ENCODE measurements around the gene CHST7. TPM values are rescaled to one million over a fixed set of nuclear protein-coding genes. Genes with fewer than 3 reads are reported as not detected.

Gene CHST7
- total and polyA plus RNA-seq, 2 of the 13 experiments (the other 11 are each of a cell fraction or from before 2014, with no cell fraction given), result 2.4 to 5.2 TPM

DNA sequence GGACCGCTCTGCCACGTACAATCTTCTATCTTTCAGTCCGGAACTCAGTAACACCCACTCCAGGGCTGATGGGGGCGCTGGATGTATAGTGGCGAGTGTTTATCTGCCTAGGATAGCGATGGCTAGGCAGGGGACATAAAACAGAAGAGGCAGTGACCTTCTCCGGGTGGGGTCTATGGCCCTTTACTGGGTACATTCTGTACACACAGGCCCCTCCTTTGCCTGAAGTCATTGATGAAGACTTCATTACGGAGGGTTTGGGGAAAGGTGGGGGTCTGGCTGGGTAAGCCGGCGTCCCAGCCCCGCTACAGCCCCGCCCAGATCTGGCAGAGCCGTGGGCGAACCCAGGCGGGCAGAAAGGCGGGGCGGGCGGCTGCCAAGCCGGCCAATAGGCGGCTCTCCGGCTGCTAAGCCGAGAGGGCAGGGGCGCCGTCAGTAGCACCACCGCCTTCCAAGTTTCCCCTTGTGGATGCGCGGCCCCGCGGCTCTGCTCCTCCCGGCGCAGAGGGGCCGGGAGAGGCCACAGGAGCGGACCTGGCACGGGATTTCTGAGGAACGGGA lies at the start of gene CHST7 (continued):
- TF ChIP-seq, protein P1, sequence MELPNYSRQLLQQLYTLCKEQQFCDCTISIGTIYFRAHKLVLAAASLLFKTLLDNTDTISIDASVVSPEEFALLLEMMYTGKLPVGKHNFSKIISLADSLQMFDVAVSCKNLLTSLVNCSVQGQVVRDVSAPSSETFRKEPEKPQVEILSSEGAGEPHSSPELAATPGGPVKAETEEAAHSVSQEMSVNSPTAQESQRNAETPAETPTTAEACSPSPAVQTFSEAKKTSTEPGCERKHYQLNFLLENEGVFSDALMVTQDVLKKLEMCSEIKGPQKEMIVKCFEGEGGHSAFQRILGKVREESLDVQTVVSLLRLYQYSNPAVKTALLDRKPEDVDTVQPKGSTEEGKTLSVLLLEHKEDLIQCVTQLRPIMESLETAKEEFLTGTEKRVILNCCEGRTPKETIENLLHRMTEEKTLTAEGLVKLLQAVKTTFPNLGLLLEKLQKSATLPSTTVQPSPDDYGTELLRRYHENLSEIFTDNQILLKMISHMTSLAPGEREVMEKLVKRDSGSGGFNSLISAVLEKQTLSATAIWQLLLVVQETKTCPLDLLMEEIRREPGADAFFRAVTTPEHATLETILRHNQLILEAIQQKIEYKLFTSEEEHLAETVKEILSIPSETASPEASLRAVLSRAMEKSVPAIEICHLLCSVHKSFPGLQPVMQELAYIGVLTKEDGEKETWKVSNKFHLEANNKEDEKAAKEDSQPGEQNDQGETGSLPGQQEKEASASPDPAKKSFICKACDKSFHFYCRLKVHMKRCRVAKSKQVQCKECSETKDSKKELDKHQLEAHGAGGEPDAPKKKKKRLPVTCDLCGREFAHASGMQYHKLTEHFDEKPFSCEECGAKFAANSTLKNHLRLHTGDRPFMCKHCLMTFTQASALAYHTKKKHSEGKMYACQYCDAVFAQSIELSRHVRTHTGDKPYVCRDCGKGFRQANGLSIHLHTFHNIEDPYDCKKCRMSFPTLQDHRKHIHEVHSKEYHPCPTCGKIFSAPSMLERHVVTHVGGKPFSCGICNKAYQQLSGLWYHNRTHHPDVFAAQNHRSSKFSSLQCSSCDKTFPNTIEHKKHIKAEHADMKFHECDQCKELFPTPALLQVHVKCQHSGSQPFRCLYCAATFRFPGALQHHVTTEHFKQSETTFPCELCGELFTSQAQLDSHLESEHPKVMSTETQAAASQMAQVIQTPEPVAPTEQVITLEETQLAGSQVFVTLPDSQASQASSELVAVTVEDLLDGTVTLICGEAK (IDR thresholded peaks at IDR 0.05), result no peak
- TF ChIP-seq, protein P1 (CRISPR knock-in tag; IDR thresholded peaks at IDR 0.05), result 0 out of 2 replicates have a peak, but pooled peaks have one; percentile 11
- no peak for TF ChIP-seq RELA (CRISPR knock-in tag; IDR thresholded peaks at IDR 0.05)
- TF ChIP-seq, protein P2, sequence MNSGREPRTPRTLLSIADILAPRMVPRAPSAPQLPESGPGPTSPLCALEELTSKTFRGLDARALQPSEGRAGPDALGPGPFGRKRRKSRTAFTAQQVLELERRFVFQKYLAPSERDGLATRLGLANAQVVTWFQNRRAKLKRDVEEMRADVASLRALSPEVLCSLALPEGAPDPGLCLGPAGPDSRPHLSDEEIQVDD (CRISPR knock-in tag; IDR thresholded peaks at IDR 0.05; ENCODE audit: borderline replicate concordance), result no peak
- TF ChIP-seq, protein P3, sequence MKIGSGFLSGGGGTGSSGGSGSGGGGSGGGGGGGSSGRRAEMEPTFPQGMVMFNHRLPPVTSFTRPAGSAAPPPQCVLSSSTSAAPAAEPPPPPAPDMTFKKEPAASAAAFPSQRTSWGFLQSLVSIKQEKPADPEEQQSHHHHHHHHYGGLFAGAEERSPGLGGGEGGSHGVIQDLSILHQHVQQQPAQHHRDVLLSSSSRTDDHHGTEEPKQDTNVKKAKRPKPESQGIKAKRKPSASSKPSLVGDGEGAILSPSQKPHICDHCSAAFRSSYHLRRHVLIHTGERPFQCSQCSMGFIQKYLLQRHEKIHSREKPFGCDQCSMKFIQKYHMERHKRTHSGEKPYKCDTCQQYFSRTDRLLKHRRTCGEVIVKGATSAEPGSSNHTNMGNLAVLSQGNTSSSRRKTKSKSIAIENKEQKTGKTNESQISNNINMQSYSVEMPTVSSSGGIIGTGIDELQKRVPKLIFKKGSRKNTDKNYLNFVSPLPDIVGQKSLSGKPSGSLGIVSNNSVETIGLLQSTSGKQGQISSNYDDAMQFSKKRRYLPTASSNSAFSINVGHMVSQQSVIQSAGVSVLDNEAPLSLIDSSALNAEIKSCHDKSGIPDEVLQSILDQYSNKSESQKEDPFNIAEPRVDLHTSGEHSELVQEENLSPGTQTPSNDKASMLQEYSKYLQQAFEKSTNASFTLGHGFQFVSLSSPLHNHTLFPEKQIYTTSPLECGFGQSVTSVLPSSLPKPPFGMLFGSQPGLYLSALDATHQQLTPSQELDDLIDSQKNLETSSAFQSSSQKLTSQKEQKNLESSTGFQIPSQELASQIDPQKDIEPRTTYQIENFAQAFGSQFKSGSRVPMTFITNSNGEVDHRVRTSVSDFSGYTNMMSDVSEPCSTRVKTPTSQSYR (CRISPR knock-in tag; IDR thresholded peaks at IDR 0.05; ENCODE audit: borderline replicate concordance), result no peak
- TF ChIP-seq, protein P4, sequence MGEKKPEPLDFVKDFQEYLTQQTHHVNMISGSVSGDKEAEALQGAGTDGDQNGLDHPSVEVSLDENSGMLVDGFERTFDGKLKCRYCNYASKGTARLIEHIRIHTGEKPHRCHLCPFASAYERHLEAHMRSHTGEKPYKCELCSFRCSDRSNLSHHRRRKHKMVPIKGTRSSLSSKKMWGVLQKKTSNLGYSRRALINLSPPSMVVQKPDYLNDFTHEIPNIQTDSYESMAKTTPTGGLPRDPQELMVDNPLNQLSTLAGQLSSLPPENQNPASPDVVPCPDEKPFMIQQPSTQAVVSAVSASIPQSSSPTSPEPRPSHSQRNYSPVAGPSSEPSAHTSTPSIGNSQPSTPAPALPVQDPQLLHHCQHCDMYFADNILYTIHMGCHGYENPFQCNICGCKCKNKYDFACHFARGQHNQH (CRISPR knock-in tag; IDR thresholded peaks at IDR 0.05), result no peak
- TF ChIP-seq CREM (IDR thresholded peaks at IDR 0.05), result peak; percentile 21; the same call in 1 of the 2 replicates
- TF ChIP-seq CREM (CRISPR knock-in tag; IDR thresholded peaks at IDR 0.05), result no peak
- TF ChIP-seq, protein P5, sequence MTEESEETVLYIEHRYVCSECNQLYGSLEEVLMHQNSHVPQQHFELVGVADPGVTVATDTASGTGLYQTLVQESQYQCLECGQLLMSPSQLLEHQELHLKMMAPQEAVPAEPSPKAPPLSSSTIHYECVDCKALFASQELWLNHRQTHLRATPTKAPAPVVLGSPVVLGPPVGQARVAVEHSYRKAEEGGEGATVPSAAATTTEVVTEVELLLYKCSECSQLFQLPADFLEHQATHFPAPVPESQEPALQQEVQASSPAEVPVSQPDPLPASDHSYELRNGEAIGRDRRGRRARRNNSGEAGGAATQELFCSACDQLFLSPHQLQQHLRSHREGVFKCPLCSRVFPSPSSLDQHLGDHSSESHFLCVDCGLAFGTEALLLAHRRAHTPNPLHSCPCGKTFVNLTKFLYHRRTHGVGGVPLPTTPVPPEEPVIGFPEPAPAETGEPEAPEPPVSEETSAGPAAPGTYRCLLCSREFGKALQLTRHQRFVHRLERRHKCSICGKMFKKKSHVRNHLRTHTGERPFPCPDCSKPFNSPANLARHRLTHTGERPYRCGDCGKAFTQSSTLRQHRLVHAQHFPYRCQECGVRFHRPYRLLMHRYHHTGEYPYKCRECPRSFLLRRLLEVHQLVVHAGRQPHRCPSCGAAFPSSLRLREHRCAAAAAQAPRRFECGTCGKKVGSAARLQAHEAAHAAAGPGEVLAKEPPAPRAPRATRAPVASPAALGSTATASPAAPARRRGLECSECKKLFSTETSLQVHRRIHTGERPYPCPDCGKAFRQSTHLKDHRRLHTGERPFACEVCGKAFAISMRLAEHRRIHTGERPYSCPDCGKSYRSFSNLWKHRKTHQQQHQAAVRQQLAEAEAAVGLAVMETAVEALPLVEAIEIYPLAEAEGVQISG (CRISPR knock-in tag; IDR thresholded peaks at IDR 0.05), result peak; percentile 92
- peak; percentile 27; the same call in 1 of the 2 replicates for TF ChIP-seq STAG1 (CRISPR knock-in tag; IDR thresholded peaks at IDR 0.05)
- TF ChIP-seq PHF21A (CRISPR knock-in tag; IDR thresholded peaks at IDR 0.05), result peak; percentile 33; the same call in 1 of the 2 replicates
- no peak for TF ChIP-seq SMYD3 (CRISPR knock-in tag; IDR thresholded peaks at IDR 0.05)
- peak; percentile 58 for TF ChIP-seq RBFOX2 (IDR thresholded peaks at IDR 0.05; ENCODE audit: low read depth, low read length)

Measured in HepG2 (cell line).